GM23338 (cell line): ENCODE data around the gene MALSU1.

ENCODE experiments used
- CREB1 ChIP-seq: fragments of 250-450 bp; sonication (Bioruptor Pico); IDR thresholded peaks from 2 replicates; pipeline ENCODE4 v1.5.0; 2020; ENCODE audit warnings: low read depth, mild to moderate bottlenecking, moderate library complexity
- CTCF ChIP-seq, 2 experiments: fragments of 200-600 bp in 1 of 2; sonication (generic) in 1 of 2; conservative IDR thresholded peaks; 2 replicates each; pipeline versions ENCODE4 v1.5.1 to v1.6.1; 2016 to 2017; ENCODE audit warnings: antibody characterized with exemption in 2 of 2, low read depth in 2 of 2, mild to moderate bottlenecking in 2 of 2, moderate library complexity in 1 of 2
- EZH2 ChIP-seq: fragments of 200-600 bp; sonication (generic); IDR thresholded peaks from one replicate; pipeline ENCODE4 v1.8.0; 2017; ENCODE audit warnings: antibody characterized with exemption, mild to moderate bottlenecking, low read depth; ENCODE audit not compliant: unreplicated experiment
- EZH2phosphoT487 ChIP-seq: fragments of 200-600 bp; sonication (generic); IDR thresholded peaks from one replicate; pipeline ENCODE4 v1.8.1; 2018; ENCODE audit warnings: antibody characterized with exemption; ENCODE audit not compliant: unreplicated experiment
- JUNB ChIP-seq: IDR thresholded peaks from one replicate; pipeline ENCODE4 v1.6.1; 2016; ENCODE audit warnings: antibody characterized with exemption; ENCODE audit not compliant: unreplicated experiment
- NANOG ChIP-seq: IDR thresholded peaks from 2 replicates; pipeline ENCODE4 v1.6.1; 2016; ENCODE audit warnings: antibody characterized with exemption, borderline replicate concordance
- POLR2AphosphoS5 ChIP-seq: IDR thresholded peaks from 2 replicates; pipeline ENCODE4 v1.6.1; 2016; ENCODE audit warnings: antibody characterized with exemption, low read depth
- ZNF462 ChIP-seq: fragments of 250-450 bp; sonication (Bioruptor Pico); IDR thresholded peaks from 2 replicates; pipeline ENCODE4 v1.5.0; 2020; ENCODE audit warnings: mild to moderate bottlenecking, moderate library complexity

GRCh38 chr7:23249486-23249885 is 49.7 kb upstream of the MALSU1 start:
- no peak for TF ChIP-seq CTCF (conservative IDR thresholded peaks at IDR 0.05; ENCODE audit: low read depth in 2 of 2)
- no peak for TF ChIP-seq EZH2phosphoT487
- TF ChIP-seq POLR2AphosphoS5: no peak
- TF ChIP-seq JUNB: no peak
- no peak for TF ChIP-seq ZNF462 (CRISPR knock-in tag)
- TF ChIP-seq EZH2: no peak
- no peak for TF ChIP-seq NANOG
- no peak for TF ChIP-seq CREB1 (CRISPR knock-in tag)
